Tibial nerve (tissue), 4 donors: Measurements from ENCODE around the gene FASN.

Experiments
- EP300 ChIP-seq, 2 donors: sonication (generic); formaldehyde crosslinking; IDR thresholded peaks; one replicate each; pipeline ENCODE4 v1.6.1; 2017; ENCODE audit warnings: antibody characterized with exemption in 2 of 2, mild to moderate bottlenecking in 1 of 2
- POLR2A ChIP-seq, 2 donors: fragments of 450-650 bp; IDR thresholded peaks; one replicate each; pipeline ENCODE4 v1.6.1; 2017; ENCODE audit warnings: antibody characterized with exemption in 2 of 2, mild to moderate bottlenecking in 2 of 2, moderate library complexity in 2 of 2
- TF ChIP-seq, protein P1 (sequence below), 5 experiments: fragments of 200-600 bp in 3 of 5; fragments of 450-650 bp in 2 of 5; sonication (generic) in 3 of 5; IDR thresholded peaks; one replicate each; pipeline ENCODE4 v1.5.1; 2016 to 2019; ENCODE audit warnings: antibody characterized with exemption in 5 of 5, mild to moderate bottlenecking in 3 of 5, moderate library complexity in 2 of 5

GRCh38 chr17:82108496-82108945 is 10.5 kb upstream of the FASN start:
- TF ChIP-seq EP300 (IDR thresholded peaks at IDR 0.05) (no peak), POLR2A (IDR thresholded peaks at IDR 0.05) (no peak)
- TF ChIP-seq, protein P1, sequence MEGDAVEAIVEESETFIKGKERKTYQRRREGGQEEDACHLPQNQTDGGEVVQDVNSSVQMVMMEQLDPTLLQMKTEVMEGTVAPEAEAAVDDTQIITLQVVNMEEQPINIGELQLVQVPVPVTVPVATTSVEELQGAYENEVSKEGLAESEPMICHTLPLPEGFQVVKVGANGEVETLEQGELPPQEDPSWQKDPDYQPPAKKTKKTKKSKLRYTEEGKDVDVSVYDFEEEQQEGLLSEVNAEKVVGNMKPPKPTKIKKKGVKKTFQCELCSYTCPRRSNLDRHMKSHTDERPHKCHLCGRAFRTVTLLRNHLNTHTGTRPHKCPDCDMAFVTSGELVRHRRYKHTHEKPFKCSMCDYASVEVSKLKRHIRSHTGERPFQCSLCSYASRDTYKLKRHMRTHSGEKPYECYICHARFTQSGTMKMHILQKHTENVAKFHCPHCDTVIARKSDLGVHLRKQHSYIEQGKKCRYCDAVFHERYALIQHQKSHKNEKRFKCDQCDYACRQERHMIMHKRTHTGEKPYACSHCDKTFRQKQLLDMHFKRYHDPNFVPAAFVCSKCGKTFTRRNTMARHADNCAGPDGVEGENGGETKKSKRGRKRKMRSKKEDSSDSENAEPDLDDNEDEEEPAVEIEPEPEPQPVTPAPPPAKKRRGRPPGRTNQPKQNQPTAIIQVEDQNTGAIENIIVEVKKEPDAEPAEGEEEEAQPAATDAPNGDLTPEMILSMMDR (IDR thresholded peaks at IDR 0.05): no peak
